GM23338 (cell line): Measurements from ENCODE around the gene VCL. TPM values are rescaled to one million over a fixed set of nuclear protein-coding genes. Genes with fewer than 3 reads are reported as not detected.

Source experiments
- ATAC-seq: fragments of 200-7000 bp; cut with Tn5 transposase; 3 replicates; pipeline ENCODE4 v1.9.1; 2020
- DNase-seq: peaks from one replicate; pipeline ENCODE4 v3.0.0-alpha.2; 2015; ENCODE audit warnings: low spot score
- H2AFZ ChIP-seq: fragments of 200-600 bp; sonication (generic); 2 replicates; pipeline ENCODE4 v1.8.0; 2016; ENCODE audit warnings: antibody characterized with exemption, mild to moderate bottlenecking, moderate library complexity
- H3F3A ChIP-seq: fragments of 200-600 bp; sonication (generic); replicated peaks from 2 replicates; pipeline ENCODE4 v1.8.0; 2017; ENCODE audit warnings: antibody characterized with exemption, mixed run types, low read depth
- H3K27ac ChIP-seq: fragments of 200-600 bp; sonication (generic); 2 replicates; pipeline ENCODE4 v1.6.1; 2016; ENCODE audit warnings: low read depth
- H3K27me3 ChIP-seq: fragments of 200-600 bp; sonication (generic); 2 replicates; pipeline ENCODE4 v1.8.0; 2016; ENCODE audit warnings: mild to moderate bottlenecking, mixed run types, moderate library complexity; ENCODE audit not compliant: insufficient read depth
- H3K36me3 ChIP-seq: fragments of 200-600 bp; sonication (generic); 2 replicates; pipeline ENCODE4 v1.8.0; 2016; ENCODE audit warnings: mild to moderate bottlenecking; ENCODE audit not compliant: insufficient read depth
- H3K4me1 ChIP-seq: fragments of 200-600 bp; sonication (generic); 2 replicates; pipeline ENCODE4 v1.8.0; 2016; ENCODE audit warnings: mild to moderate bottlenecking, moderate library complexity; ENCODE audit not compliant: insufficient read depth
- H3K4me2 ChIP-seq: fragments of 200-600 bp; sonication (generic); 2 replicates; pipeline ENCODE4 v1.7.1; 2017; ENCODE audit warnings: mixed run types
- H3K4me3 ChIP-seq: fragments of 200-600 bp; sonication (generic); 2 replicates; pipeline ENCODE4 v1.6.1; 2016; ENCODE audit warnings: mixed run types
- H3K79me2 ChIP-seq: fragments of 200-600 bp; sonication (generic); replicated peaks from 2 replicates; pipeline ENCODE4 v1.8.0; 2017; ENCODE audit warnings: mild to moderate bottlenecking; ENCODE audit not compliant: insufficient read depth
- H3K9me2 ChIP-seq: fragments of 200-600 bp; sonication (generic); 2 replicates; pipeline ENCODE4 v1.8.0; 2017; ENCODE audit not compliant: insufficient read depth
- H4K20me1 ChIP-seq: fragments of 200-600 bp; sonication (generic); replicated peaks from 2 replicates; pipeline ENCODE4 v1.8.0; 2017; ENCODE audit warnings: mild to moderate bottlenecking; ENCODE audit not compliant: insufficient read depth
- H3K27ac Mint-ChIP-seq: 2 replicates; pipeline ENCODE4 v1.8.0; 2020; ENCODE audit warnings: inconsistent platforms, mild to moderate bottlenecking, moderate library complexity, mixed read lengths
- H3K27me3 Mint-ChIP-seq: 3 replicates; pipeline ENCODE4 v1.8.0; 2022; ENCODE audit warnings: low read depth, mild to moderate bottlenecking, moderate library complexity, mixed read lengths, inconsistent platforms; ENCODE audit not compliant: insufficient read depth, poor library complexity
- H3K36me3 Mint-ChIP-seq: 3 replicates; pipeline ENCODE4 v1.8.0; 2021; ENCODE audit warnings: low read depth, mild to moderate bottlenecking, inconsistent platforms, moderate library complexity, mixed read lengths
- H3K4me1 Mint-ChIP-seq: 3 replicates; pipeline ENCODE4 v1.8.0; 2020; ENCODE audit warnings: mild to moderate bottlenecking, inconsistent platforms, mixed read lengths
- H3K4me3 Mint-ChIP-seq: 3 replicates; pipeline ENCODE4 v1.8.0; 2021; ENCODE audit warnings: moderate library complexity, mild to moderate bottlenecking, inconsistent platforms, mixed read lengths
- H3K9me3 Mint-ChIP-seq: 3 replicates; pipeline ENCODE4 v1.8.0; 2020; ENCODE audit warnings: moderate library complexity, mild to moderate bottlenecking, inconsistent platforms, mixed read lengths
- CREB1 ChIP-seq: fragments of 250-450 bp; sonication (Bioruptor Pico); IDR thresholded peaks from 2 replicates; pipeline ENCODE4 v1.5.0; 2020; ENCODE audit warnings: low read depth, mild to moderate bottlenecking, moderate library complexity
- ETS1 ChIP-seq: IDR thresholded peaks from 2 replicates; pipeline ENCODE4 v1.6.1; 2016; ENCODE audit warnings: antibody characterized with exemption
- EZH2 ChIP-seq: fragments of 200-600 bp; sonication (generic); IDR thresholded peaks from one replicate; pipeline ENCODE4 v1.8.0; 2017; ENCODE audit warnings: antibody characterized with exemption, mild to moderate bottlenecking, low read depth; ENCODE audit not compliant: unreplicated experiment
- EZH2phosphoT487 ChIP-seq: fragments of 200-600 bp; sonication (generic); IDR thresholded peaks from one replicate; pipeline ENCODE4 v1.8.1; 2018; ENCODE audit warnings: antibody characterized with exemption; ENCODE audit not compliant: unreplicated experiment
- JUNB ChIP-seq: IDR thresholded peaks from one replicate; pipeline ENCODE4 v1.6.1; 2016; ENCODE audit warnings: antibody characterized with exemption; ENCODE audit not compliant: unreplicated experiment
- NANOG ChIP-seq: IDR thresholded peaks from 2 replicates; pipeline ENCODE4 v1.6.1; 2016; ENCODE audit warnings: antibody characterized with exemption, borderline replicate concordance
- POLR2AphosphoS5 ChIP-seq: IDR thresholded peaks from 2 replicates; pipeline ENCODE4 v1.6.1; 2016; ENCODE audit warnings: antibody characterized with exemption, low read depth
- REST ChIP-seq: IDR thresholded peaks from one replicate; pipeline ENCODE4 v1.6.1; 2018; ENCODE audit warnings: antibody characterized with exemption; ENCODE audit not compliant: unreplicated experiment
- STAT1 ChIP-seq: IDR thresholded peaks from one replicate; pipeline ENCODE4 v1.6.1; 2016; ENCODE audit warnings: antibody characterized with exemption; ENCODE audit not compliant: unreplicated experiment
- ZNF114 ChIP-seq: fragments of 250-450 bp; sonication (Bioruptor Pico); IDR thresholded peaks from 2 replicates; pipeline ENCODE4 v1.5.0; 2020; ENCODE audit warnings: mild to moderate bottlenecking, moderate library complexity
- ZNF331 ChIP-seq: fragments of 250-450 bp; sonication (Bioruptor Pico); IDR thresholded peaks from 2 replicates; pipeline ENCODE4 v1.5.0; 2020; ENCODE audit warnings: low read depth, mild to moderate bottlenecking, moderate library complexity
- polyA plus RNA-seq: library from polyadenylated mRNA; unstranded; fragments of >200 nt; fragmentation: Nextera tagmentation; extraction: Ambion mirVana; gene quantifications from 2 replicates; pipeline ENCODE4 v1.2.1, GENCODE V29; 2016
- total RNA-seq: library from RNA; depleted of rRNA; stranded (reverse); fragments of >200 nt; shearing (Covaris generic); gene quantifications from 2 replicates; pipeline ENCODE4 v1.2.3, GENCODE V29; 2014
- TF ChIP-seq, protein P1 (sequence below): fragments of 250-450 bp; sonication (Bioruptor Pico); IDR thresholded peaks from 2 replicates; pipeline ENCODE4 v1.5.0; 2020; ENCODE audit warnings: mild to moderate bottlenecking, moderate library complexity
- TF ChIP-seq, protein P2 (sequence below), 2 experiments: fragments of 200-600 bp in 1 of 2; sonication (generic) in 1 of 2; conservative IDR thresholded peaks; 2 replicates each; pipeline versions ENCODE4 v1.5.1 to v1.6.1; 2016 to 2017; ENCODE audit warnings: antibody characterized with exemption in 2 of 2, low read depth in 2 of 2, mild to moderate bottlenecking in 2 of 2, moderate library complexity in 1 of 2

Gene VCL
- total and polyA plus RNA-seq, 2 experiments from 2014 or later = 60.7 to 254 TPM

GRCh38 chr10:73967544-73967943 lies 30.4 kb upstream of the VCL start:
- Histone ChIP-seq H4K20me1 (no peaks in the 10 kb centered on the region), H3K9me2 (no peaks in the 10 kb centered on the region), H3K36me3 (no peaks in the 10 kb centered on the region), H3K27ac (peak overlapping the region; percentile 99), H3K4me2 (peak overlapping the region; percentile 48), H3F3A (peaks cover 10% of the 10 kb centered on the region), H2AFZ (no peak overlapping the region), H3K4me1 (peaks cover 30% of the 10 kb centered on the region), H3K4me3 (no peak overlapping the region), H3K79me2 (no peaks in the 10 kb centered on the region), H3K27me3 (no peaks in the 10 kb centered on the region)
- Mint-ChIP-seq H3K4me3 (peak overlapping the region; percentile 28; the same call in 1 of the 3 replicates), H3K27ac (peak overlapping the region; percentile 100), H3K4me1 (peaks cover 56% of the 10 kb centered on the region), H3K9me3 (no peaks in the 10 kb centered on the region; the same call in 2 of the 3 replicates), H3K36me3 (no peaks in the 10 kb centered on the region), H3K27me3 (peaks cover 16% of the 10 kb centered on the region)
- ATAC-seq (no peak), DNase-seq (peak; percentile 21)
- TF ChIP-seq EZH2 (no peak), ZNF114 (CRISPR knock-in tag) (no peak), POLR2AphosphoS5 (no peak), JUNB (no peak), CREB1 (CRISPR knock-in tag) (no peak), EZH2phosphoT487 (no peak), STAT1 (no peak), REST (no peak), NANOG (no peak), ETS1 (no peak), ZNF331 (CRISPR knock-in tag) (no peak)
- TF ChIP-seq, protein P1, sequence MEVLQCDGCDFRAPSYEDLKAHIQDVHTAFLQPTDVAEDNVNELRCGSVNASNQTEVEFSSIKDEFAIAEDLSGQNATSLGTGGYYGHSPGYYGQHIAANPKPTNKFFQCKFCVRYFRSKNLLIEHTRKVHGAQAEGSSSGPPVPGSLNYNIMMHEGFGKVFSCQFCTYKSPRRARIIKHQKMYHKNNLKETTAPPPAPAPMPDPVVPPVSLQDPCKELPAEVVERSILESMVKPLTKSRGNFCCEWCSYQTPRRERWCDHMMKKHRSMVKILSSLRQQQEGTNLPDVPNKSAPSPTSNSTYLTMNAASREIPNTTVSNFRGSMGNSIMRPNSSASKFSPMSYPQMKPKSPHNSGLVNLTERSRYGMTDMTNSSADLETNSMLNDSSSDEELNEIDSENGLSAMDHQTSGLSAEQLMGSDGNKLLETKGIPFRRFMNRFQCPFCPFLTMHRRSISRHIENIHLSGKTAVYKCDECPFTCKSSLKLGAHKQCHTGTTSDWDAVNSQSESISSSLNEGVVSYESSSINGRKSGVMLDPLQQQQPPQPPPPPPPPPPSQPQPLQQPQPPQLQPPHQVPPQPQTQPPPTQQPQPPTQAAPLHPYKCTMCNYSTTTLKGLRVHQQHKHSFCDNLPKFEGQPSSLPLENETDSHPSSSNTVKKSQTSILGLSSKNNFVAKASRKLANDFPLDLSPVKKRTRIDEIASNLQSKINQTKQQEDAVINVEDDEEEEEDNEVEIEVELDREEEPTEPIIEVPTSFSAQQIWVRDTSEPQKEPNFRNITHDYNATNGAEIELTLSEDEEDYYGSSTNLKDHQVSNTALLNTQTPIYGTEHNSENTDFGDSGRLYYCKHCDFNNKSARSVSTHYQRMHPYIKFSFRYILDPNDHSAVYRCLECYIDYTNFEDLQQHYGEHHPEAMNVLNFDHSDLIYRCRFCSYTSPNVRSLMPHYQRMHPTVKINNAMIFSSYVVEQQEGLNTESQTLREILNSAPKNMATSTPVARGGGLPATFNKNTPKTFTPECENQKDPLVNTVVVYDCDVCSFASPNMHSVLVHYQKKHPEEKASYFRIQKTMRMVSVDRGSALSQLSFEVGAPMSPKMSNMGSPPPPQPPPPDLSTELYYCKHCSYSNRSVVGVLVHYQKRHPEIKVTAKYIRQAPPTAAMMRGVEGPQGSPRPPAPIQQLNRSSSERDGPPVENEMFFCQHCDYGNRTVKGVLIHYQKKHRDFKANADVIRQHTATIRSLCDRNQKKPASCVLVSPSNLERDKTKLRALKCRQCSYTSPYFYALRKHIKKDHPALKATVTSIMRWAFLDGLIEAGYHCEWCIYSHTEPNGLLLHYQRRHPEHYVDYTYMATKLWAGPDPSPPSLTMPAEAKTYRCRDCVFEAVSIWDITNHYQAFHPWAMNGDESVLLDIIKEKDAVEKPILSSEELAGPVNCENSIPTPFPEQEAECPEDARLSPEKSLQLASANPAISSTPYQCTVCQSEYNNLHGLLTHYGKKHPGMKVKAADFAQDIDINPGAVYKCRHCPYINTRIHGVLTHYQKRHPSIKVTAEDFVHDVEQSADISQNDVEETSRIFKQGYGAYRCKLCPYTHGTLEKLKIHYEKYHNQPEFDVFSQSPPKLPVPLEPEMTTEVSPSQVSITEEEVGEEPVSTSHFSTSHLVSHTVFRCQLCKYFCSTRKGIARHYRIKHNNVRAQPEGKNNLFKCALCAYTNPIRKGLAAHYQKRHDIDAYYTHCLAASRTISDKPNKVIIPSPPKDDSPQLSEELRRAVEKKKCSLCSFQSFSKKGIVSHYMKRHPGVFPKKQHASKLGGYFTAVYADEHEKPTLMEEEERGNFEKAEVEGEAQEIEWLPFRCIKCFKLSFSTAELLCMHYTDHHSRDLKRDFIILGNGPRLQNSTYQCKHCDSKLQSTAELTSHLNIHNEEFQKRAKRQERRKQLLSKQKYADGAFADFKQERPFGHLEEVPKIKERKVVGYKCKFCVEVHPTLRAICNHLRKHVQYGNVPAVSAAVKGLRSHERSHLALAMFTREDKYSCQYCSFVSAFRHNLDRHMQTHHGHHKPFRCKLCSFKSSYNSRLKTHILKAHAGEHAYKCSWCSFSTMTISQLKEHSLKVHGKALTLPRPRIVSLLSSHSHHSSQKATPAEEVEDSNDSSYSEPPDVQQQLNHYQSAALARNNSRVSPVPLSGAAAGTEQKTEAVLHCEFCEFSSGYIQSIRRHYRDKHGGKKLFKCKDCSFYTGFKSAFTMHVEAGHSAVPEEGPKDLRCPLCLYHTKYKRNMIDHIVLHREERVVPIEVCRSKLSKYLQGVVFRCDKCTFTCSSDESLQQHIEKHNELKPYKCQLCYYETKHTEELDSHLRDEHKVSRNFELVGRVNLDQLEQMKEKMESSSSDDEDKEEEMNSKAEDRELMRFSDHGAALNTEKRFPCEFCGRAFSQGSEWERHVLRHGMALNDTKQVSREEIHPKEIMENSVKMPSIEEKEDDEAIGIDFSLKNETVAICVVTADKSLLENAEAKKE (CRISPR knock-in tag) = no peak
- TF ChIP-seq, protein P2, sequence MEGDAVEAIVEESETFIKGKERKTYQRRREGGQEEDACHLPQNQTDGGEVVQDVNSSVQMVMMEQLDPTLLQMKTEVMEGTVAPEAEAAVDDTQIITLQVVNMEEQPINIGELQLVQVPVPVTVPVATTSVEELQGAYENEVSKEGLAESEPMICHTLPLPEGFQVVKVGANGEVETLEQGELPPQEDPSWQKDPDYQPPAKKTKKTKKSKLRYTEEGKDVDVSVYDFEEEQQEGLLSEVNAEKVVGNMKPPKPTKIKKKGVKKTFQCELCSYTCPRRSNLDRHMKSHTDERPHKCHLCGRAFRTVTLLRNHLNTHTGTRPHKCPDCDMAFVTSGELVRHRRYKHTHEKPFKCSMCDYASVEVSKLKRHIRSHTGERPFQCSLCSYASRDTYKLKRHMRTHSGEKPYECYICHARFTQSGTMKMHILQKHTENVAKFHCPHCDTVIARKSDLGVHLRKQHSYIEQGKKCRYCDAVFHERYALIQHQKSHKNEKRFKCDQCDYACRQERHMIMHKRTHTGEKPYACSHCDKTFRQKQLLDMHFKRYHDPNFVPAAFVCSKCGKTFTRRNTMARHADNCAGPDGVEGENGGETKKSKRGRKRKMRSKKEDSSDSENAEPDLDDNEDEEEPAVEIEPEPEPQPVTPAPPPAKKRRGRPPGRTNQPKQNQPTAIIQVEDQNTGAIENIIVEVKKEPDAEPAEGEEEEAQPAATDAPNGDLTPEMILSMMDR (conservative IDR thresholded peaks at IDR 0.05; ENCODE audit: low read depth in 2 of 2) = no peak
